GM18907 (cell line): ENCODE results near the gene C18orf63.
"Not testable (repeated sequence)": the region's sequence is repeated elsewhere in the genome, so short reads cannot be mapped to it uniquely, and the experiment has no call there.

ENCODE experiments used
- ATAC-seq: cut with Tn5 transposase; IDR thresholded peaks from one replicate; pipeline ENCODE4 v1.9.1; 2021; ENCODE audit warnings: mild to moderate bottlenecking, moderate library complexity; ENCODE audit not compliant: unreplicated experiment

Gene C18orf63

DNA sequence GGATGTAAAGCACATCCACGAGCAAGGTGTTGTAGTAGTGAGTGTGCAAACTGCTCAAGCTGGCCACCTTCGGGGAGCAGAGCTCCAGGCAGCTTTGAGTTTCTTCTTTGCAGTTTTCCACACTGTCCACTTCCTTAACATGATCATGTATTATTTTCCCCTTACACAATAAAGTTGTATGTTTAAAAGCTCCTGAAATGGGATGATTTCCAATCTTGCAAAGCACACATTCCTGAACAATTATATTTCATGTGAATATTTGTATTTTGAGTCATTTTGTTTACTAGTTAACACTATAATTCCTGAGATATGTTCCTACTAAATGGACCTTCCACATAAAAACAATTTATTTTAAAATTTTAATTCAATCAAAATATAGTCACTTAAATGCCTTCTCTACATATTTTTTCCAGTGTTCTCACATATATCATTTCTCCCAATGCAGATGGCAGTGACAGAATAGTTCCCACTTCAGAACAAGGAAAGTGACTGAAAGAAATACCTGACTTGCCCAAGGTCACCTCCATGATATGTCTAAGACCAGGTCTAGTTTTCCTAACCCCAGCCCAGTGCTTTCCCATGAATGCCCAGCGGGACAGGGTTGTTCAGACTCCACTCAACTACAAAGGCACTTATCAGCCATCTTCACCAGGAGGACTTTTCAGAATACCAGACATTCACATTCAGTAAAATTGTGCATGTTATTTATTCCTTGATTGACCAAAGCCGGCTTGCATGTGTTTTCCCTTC, 29.4 kb upstream of the C18orf63 start:
- no peak for ATAC-seq

DNA sequence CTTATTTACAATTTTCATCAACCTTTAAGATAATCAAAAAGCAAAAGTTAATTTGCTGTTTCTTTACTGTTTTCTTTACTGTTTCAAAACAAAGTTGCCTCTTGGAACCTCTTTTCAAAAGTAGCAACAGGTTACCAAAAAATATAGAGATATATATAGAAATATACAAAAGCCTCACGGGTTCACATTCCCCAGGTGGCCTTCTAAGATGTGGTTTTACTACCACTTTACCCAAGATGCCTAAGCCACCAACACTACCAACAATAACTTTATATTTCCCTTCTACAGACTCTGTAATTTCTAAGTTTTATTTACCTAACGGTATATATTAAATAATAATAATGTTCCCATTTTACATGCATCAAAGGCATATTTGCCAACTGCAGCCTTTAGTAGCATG, 28.8 kb upstream of the C18orf63 start:
- ATAC-seq, result no peak

DNA sequence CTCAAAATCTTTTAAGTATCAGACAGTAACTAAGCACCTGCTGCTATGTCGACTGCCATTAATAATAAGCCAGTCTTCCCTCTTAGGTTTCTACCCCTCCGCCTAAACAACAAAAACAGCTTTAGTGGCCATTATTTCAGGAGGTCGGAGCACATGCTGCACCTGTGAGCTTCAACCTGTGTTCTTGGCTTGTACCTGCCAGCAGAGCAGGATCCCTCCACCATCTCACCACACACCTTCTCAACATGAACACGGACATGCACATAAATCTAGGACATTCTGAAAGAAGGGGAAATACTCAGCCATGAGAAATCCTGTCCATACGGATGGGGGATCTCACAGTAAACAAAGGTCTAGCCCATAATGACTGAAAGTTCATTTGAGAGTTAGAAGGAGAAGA, 27.6 kb upstream of the C18orf63 start:
- ATAC-seq, result no peak

DNA sequence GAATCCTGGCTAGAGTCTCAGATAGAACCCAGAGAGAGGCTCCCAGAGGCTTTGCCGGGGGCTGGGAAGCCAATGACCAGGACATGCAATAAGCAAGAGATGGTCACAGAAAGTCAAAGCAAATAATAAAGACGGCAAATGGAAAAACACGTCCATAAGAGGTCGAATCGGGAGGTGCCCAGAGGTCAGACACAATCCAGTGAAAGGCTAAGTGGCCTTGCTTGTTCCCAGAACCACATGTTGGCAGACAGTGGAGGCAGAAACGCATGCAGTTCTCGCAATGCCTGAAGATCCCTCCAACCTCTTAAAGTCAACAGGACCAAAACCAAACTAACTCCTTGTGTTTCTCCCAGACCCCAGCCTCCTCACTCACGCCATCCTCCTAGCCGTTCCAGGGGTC, 26.9 kb upstream of the C18orf63 start:
- no peak for ATAC-seq

DNA sequence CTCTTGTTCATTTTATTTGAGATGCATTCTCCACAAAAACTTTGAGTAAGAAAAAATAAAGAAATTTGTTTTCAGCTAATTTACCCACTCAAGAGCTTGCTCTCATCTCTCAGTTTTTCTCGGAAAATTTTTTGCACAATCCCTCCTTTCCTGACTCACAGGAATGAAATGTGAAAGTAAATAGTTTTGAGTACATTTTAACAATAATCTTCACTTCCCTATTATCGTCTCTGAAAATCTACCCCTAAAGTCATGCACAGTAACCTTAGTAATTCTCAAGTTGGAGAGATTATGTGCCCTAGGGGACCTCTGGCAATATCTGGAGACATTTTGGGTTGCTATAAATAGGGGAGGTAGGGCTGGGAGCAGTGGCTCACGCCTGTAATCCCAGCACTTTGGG, 26.5 kb upstream of the C18orf63 start:
- ATAC-seq, result no peak

DNA sequence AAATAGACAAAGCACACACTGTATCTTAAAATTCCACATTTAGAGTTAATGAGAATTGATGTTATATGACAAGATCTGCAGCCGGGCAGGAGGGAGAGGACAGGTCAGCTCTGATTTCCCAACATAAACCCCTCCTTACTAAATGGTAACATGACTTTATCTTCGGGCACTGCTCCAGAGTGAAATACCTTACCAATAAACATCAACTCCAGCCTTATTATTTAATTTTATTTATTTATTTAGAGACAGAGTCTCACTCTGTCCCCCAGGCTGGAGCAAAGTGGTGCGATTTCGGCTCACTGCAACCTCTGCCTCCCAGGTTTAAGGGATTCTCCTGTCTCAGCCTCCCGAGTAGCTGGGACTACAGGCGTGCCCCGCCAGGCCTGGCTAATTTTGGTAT, 25.6 kb upstream of the C18orf63 start:
- ATAC-seq, result no peak

DNA sequence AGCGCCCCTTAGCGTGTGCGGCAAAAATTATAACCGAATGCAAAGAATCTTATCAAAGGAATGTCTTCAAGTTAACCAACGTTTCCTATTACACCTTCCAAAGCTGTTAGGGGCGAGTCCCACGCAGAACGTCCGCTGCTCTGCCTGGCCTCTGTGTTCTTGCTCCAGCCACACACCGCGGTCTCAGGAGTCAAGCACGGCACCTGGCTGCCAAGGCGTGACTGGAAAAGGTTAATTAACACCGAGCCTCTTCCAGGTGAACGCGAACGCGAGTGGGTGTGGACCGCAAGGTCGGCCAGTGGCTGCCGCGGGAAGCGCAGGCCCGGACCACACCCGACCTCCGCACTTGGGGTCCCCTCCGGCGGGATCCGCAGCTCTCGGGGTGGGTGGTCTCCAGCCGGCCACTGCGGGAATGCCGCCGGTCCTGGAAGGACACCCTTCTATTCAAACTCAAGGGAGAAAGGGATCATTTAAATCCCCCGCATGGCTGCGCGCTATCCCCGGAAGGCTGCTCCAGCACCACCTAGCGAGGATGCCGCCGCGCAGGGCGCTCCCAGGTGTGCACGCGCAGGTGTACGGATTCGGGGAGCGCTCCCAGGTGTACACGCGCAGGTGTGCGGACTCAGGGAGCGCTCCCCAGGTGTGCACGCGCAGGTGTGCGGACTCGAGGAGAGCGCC, 24.7 kb upstream of the C18orf63 start:
- ATAC-seq, result no peak

DNA sequence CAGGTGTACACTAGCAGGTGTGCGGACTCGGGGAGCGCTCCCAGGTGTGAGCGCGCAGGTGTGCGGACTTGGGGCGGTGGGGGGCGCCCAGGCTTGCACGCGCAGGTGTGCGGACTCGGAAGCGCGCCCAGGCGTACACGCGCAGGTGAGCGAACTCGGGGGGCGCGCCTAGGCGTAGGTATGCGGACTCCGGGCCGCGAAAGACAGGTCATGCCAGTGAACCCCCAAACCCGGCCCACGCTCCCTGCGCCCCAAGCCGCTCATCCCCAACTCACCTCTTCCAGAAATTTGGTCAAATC, 24.2 kb upstream of the C18orf63 start:
- ATAC-seq, result no peak

DNA sequence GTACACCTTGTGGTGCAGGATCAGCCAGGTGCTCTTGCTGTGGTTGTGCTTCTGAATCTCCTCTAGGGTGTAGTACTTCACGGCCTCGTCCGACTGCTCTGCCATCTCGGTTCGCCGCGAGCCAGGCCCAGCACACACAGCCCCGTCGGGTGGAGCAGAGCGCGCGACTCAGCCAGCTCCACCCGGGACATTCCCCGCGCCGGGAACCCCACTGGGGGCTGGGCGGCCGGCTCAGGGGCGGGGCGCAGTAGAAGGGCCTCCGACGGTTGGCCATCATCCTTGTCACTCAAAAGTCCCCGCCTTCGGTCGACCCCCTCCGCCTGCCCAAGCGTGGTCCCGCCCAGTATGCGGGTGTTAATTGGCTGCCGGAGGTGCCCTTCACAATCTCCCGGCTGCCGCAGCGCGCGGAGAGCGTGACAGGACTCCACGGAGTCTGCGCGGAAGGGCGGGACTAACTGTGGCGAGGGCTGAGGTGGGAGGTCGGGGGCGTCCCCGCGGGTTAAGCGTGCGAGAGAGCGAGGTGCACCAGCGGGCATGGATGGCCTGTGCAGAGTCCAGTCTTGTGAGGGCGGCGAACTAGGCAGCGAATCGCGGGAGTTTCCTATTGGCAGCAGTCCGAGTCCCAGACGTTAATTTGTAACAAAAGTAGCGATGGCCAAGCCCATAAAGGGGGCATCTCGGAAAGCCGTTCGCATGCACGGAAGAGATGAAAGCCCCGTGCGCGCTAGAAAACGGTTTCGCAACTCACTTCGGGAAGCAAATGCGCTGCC, 23.7 kb upstream of the C18orf63 start, which contains the start of gene CYB5A:
TSS of gene CYB5A (minus strand) at position 193 of the 770 bp plus-strand sequence. CDS start at position 105, 88 bp downstream.
- peak; percentile 99 for ATAC-seq

DNA sequence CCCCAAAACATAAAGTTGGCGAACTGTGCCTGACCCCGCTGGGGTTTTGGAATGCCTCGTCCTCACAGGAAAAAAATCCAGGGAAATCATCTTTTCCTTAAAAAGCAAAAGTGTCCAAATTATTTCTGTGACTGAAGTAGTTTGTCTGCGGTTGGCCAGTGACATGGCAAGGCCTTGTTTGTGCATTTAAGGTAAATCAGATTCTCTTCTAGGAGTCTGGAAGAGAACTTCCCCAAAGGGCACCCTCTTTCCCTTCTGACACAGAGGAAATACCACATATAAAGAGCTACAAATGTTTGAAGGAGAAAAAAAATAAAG, 23.1 kb upstream of the C18orf63 start:
- ATAC-seq, result no peak

DNA sequence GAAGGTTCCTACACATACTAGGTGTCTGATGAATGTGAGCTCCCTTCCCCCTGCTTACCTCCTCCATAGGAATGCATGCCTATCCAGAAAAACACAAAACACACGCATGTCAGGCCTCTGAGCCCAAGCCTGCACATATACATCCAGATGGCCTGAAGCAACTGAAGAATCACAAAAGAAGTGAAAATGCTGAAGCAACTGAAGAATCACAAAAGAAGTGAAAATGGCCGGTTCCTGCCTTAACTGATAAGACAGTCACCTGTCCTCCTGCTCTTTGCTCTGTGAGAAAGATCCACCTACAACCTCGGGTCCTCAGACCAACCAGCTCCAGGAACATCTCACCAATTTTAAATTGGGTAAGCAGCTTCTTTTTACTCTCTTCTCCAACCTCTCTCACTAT, 22.7 kb upstream of the C18orf63 start:
- not testable (repeated sequence) for ATAC-seq

DNA sequence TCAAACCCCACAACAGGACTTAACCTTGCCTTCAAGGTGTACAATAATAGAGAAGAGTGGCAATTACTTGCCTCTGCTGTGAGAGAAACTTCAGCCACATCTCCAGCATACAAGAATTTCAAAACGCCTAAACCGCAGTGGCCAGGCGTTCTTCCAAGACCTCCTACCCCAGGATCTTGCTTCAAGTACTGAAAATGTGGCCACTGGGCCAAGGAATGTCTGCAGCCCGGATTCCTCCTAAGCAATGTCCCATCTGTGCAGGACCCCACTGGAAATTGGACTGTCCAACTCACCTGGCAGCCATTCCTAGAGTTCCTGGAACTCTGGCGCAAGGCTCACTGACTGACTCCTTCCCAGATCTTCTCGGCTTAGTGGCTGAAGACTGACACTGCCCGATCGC, 21.1 kb upstream of the C18orf63 start:
- ATAC-seq, result no peak

DNA sequence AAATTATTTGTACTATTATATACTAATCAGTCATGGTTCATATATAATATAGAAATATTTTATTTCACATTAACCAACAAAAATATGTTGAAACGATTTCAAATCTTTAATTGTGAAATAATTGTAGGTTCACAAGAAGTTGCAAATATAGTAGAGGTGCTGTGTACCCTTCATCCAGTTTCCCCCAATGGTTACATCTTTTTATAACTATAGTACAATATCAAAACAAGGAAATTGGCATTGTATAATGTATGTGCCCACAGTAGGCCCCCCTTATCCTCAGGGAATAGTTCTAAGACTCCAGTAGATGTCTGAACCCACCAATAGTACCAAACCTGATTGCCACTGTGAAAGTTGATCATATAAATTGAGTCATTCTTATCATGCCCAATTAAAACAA, 16.5 kb upstream of the C18orf63 start:
- ATAC-seq, result no peak

DNA sequence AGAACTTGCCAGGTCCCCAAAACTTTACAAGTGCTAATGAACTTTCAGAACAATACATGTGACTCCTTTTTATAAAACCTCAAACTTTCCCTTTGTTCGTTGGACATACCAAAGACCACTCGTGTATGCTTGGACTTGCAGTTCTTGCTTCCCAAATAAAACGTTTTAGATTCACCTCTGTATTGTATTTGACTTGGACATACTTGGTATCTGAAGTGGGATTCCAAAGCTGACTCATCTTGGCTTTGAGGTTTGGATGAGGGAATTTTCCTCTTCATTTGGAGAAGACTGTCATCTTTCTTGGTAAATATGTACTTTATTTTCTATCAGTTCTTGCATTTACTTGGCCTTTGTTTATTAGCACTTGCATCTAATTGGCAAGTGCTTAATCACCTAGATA, 15.9 kb upstream of the C18orf63 start:
- no peak for ATAC-seq

DNA sequence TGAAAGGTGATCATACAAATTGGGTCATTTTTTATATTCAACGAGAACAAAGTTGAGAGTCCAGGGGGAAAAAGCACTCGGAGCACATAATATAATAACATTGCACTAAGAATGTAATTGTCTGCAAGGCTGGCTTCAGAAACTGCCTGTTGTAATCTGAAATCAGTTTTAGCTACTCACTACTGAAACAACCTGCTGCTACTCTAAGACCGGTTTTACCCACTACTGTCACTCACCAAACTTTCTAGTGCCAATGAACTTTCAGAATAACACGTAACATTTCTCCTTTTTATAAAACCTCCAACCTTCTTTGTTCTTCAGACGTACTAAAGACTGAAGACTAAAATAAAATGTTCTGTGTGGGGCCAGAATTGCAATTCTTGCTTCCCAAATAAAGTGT, 12.3 kb upstream of the C18orf63 start:
- no peak for ATAC-seq

DNA sequence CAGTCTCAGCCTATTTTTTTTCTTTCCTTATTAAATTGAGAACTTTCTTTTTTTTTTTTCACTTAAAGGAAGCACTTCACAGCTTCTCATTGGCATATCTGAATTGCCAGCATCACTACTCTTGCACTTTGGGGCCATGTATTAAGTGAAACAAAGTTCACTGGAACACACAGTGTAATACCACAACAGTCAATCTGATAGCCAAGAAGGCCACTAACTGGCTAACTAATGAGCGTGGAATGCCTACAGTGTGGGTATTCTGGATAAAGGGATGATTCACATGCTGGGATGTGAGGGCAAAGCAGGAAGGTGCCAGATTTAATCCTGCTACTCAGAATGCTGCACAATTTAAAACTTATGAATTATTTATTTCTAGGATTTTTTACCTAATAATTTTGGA, 11.7 kb upstream of the C18orf63 start:
- ATAC-seq, result no peak

DNA sequence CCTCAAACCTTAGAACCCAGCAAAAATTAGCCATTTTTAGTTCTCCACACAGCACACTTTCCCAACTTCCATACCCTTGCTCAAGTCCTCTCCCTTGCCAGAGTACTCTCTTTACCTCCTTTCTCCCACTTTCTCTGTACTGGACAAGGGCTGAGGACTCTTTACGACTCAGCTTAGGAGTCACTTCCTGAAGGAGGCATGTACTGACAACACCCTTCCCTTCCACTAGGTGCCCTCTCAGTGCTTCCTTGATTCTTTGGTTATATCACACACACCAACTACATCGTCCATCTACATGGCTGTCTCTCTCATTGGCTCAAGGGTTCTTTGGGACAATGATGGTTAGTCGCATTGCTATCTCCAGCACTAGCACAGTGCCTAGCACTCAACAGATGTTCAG, 5.2 kb upstream of the C18orf63 start:
- ATAC-seq, result peak; percentile 80

DNA sequence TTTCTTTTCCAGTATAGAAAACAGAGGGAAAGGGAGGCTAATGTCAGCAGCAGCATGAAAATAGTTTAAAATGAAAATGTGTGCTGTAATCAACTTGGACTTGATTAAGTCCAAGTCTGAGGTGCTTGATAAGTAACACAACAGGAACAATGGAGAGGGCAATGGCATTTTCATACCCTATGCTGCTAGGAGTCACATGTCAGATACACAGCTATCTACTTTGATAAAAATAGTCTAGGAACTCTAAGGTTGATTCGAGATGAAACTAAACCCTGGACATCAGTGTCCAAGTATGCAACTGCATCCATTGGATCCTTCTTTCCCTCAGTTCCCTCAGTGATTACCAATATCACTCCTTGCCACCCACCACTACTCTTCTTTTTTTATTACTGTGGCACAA, 4.6 kb upstream of the C18orf63 start:
- no peak for ATAC-seq

DNA sequence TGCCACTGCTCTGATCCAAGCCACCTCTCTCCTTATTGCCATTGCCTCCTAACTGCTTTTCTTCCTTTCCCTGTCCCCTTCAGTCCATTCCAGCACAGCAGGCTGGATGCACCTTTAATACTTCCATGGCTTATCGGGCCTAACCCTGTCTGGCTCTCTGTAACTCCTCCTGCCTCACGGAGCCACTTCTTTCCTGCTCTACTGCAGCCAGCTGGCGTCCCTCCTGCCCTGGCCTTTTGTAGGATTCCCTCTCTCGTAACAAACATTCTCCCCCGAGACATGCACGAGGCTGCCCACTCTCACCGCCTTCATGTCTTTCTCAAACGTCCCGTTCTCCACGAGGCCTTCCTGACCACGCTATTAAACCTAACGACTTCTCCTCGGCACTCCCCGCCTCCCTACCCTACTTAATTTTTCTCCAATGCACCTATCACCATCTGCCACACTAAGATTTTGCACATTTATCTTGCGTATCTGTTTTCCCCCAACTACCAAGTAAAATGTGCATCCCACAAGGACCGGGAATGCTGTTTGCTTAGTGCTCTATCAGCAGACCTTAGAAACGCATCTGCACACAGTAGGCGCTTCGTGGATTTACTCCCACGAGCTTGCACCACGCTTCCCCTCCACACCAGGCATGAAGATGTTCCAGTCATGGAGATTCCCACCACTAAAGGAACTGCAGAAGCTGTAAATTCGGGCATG, 728 bp upstream of the C18orf63 start:
- ATAC-seq, result no peak

DNA sequence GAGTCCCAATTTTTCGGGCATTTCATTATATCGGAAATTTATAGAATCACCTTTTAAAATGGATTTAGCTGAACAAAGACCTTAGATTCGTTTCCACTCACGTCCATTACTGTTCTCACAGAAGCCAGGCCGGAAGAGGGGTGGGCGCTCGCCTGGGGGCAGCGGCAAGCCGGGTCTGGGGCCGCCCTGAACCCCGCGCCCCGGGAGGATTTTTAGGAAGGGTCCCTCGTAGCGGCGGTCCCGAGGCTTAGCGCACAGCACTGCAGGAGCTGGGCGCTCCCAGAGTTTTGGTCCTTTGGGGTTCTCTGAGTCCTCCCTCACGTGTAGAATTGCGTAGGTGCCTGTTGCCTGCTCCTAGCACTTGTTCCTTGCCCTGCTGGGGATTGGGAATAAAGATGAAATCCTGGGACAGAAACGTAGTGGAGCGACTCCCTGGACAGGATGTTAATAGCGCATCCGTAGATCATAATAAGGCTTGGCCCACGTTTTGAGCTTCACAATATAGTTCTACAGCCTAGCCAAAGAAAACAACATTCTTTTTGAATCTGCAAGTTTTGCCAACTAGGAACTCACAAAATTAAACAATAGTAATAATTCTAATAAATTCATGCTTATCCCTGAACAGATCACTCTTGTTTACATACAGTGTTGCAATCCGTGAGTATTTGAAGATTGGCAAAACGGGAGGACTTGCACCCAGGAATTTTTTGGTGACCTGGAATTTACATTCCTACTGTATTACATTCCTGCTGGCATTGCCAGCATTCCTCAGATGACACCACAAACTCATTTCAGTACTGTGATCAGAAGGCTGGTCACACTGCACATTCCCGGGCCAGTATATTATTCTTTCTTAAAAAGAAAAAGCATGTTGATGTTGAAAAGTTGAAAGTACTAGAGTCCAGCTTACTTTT, 875 bp downstream of the C18orf63 start:
- ATAC-seq, result no peak

DNA sequence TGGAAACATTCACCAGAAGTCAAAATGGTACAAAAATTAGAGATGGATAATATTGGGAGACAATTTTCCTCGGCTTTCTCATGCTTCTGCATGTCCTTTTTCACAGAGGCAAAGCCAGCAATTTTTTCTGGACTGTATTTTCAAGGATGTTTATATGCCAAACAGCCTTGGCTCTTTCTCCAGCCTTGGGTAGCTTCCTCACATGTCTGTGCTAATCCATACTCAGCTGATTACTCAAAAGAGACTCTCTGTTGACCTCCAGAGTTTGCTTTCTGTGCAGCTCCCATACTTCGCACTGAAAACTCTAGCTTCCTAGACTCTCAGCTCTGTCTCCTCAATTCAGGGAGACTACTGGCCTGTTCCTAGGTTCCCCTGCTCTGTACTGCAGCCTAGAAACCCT, 10.6 kb downstream of the C18orf63 start:
- ATAC-seq, result no peak
